Activated CD4-positive, alpha-beta memory T cell treated with anti-CD3 and anti-CD28 coated beads, Interleukin-2, amount 10 ng/mL, durations not matched to agents 7 days and 5 days (primary cell): Measurements from ENCODE around the gene KLF8. TPM values are rescaled to one million over a fixed set of nuclear protein-coding genes. Genes with fewer than 3 reads are reported as not detected.

ENCODE experiments used
- CTCF ChIA-PET: fragments of 350-600 bp; sonication (Branson Sonifier 250); formaldehyde crosslinking; loops from one replicate; lab custom pipeline; 2021; ENCODE audit warnings: antibody characterized with exemption, inconsistent platforms; lab: Charles Lee
- POLR2A ChIA-PET: fragments of 350-600 bp; sonication (Branson Sonifier 250); formaldehyde crosslinking; loops from one replicate; lab custom pipeline; 2021; ENCODE audit warnings: antibody characterized with exemption; lab: Charles Lee
- DNase-seq: peaks from one replicate; pipeline ENCODE4 v3.0.0-alpha.2; 2020
- H3K27ac Mint-ChIP-seq: one replicate; pipeline ENCODE4 v1.8.0; 2021; ENCODE audit warnings: mild to moderate bottlenecking, mixed read lengths
- H3K27me3 Mint-ChIP-seq: one replicate; pipeline ENCODE4 v1.8.0; 2021; ENCODE audit warnings: mixed read lengths
- H3K36me3 Mint-ChIP-seq: one replicate; pipeline ENCODE4 v1.8.0; 2021; ENCODE audit warnings: low read depth, mixed read lengths
- H3K4me1 Mint-ChIP-seq: one replicate; pipeline ENCODE4 v1.8.0; 2021; ENCODE audit warnings: mixed read lengths
- H3K4me3 Mint-ChIP-seq: one replicate; pipeline ENCODE4 v1.8.0; 2021; ENCODE audit warnings: mild to moderate bottlenecking, mixed read lengths
- H3K9me3 Mint-ChIP-seq: one replicate; pipeline ENCODE4 v1.8.0; 2021; ENCODE audit warnings: mixed read lengths
- total RNA-seq, 2 experiments: library from RNA; stranded (reverse); gene quantifications; one replicate each; pipeline ENCODE4 v1.2.3, GENCODE V29; 2021

KLF8 gene
- total RNA-seq, 2 experiments from 2014 or later: 13.1 to 14.5 TPM

DNA sequence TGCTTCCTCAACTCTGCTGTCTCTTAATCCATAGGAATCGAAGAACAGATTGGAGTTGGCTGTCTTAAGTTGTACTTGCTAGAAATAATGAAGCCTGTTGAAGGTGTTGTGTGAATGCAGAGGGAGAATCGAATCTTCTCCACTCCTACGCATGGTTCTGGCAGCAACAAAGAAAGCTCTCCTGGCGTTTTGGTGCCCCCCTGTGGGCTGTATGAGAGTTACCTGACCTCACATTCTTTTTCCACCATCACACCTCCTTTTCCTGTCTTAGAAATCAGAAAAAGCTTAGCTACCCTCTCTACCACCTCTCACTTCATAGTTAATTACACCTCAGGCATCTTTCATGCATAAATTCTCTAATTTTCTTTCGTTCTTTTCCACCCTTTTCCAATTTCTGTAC is 16.3 kb downstream of the KLF8 start:
- H3K9me3 Mint-ChIP-seq: no peaks in the 10 kb centered on the region
- CTCF ChIA-PET: interaction anchor here (0.8 to 1.9 kb wide), 10 partner anchors 14 to 759 kb away, joined by 3 to 7 read pairs (median 4); partner anchors contain the start of gene KLF8
- no peaks in the 10 kb centered on the region for H3K27me3 Mint-ChIP-seq

GRCh38 chrX:56253832-56254703 is 21.9 kb downstream of the KLF8 start:
- no peaks in the 10 kb centered on the region for H3K4me1 Mint-ChIP-seq

More for the DNA sequence above, 16.3 kb downstream of the KLF8 start:
- peaks cover 4% of the 10 kb centered on the region for H3K36me3 Mint-ChIP-seq
- peak; percentile 61 for DNase-seq
- no peak overlapping the region for H3K27ac Mint-ChIP-seq
- H3K4me1 Mint-ChIP-seq: peaks cover 7% of the 10 kb centered on the region
- H3K4me3 Mint-ChIP-seq: no peak overlapping the region
- POLR2A ChIA-PET: interaction anchor here (0.6 to 0.7 kb wide), 2 partner anchors 291 to 1247 kb away, joined by 3 read pairs; no protein-coding TSS in a partner anchor

GRCh38 chrX:56268888-56269287 is 36.7 kb downstream of the KLF8 start:
- peaks cover 21% of the 10 kb centered on the region for H3K36me3 Mint-ChIP-seq
- CTCF ChIA-PET: interaction anchor here (1.3 kb wide), 1 partner anchor 13 kb away, joined by 5 read pairs; no protein-coding TSS in a partner anchor

More at GRCh38 chrX:56253832-56254703, 21.9 kb downstream of the KLF8 start:
- H3K27ac Mint-ChIP-seq: no peak overlapping the region
- ChIA-PET POLR2A (no interaction called here), CTCF (no interaction called here)
- H3K36me3 Mint-ChIP-seq: peaks cover 4% of the 10 kb centered on the region
- H3K4me3 Mint-ChIP-seq: no peak overlapping the region
- H3K9me3 Mint-ChIP-seq: no peaks in the 10 kb centered on the region
- DNase-seq: no peak
- no peaks in the 10 kb centered on the region for H3K27me3 Mint-ChIP-seq

DNA sequence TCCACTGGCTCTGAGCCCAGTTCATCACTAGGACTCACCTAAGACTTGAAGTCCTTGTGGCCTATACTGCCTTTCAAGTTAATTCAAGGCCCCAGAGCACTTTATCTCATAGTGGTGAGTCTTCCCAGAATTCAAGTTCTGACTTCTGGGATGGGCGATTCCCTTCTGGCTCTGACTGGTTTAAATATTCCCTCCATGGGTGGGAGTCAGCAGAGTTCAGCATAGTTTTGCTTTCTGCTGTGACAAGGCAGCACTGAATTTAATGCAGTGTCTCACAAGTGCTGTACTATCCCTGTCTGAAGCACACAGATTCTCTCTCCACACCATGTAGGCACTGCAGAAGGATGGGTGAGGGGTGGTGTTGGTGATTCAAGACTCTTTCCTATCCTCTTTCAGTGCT is 46.5 kb downstream of the KLF8 start:
- Mint-ChIP-seq H3K4me1 (peaks cover 10% of the 10 kb centered on the region), H3K36me3 (peaks cover 10% of the 10 kb centered on the region), H3K9me3 (no peaks in the 10 kb centered on the region), H3K4me3 (no peak overlapping the region), H3K27me3 (no peaks in the 10 kb centered on the region), H3K27ac (no peak overlapping the region)
- no peak for DNase-seq
- ChIA-PET POLR2A (no interaction called here), CTCF (no interaction called here)

More at GRCh38 chrX:56268888-56269287, 36.7 kb downstream of the KLF8 start:
- Mint-ChIP-seq H3K9me3 (no peaks in the 10 kb centered on the region), H3K4me3 (no peak overlapping the region), H3K27me3 (no peaks in the 10 kb centered on the region), H3K27ac (no peak overlapping the region), H3K4me1 (peaks cover 16% of the 10 kb centered on the region)
- POLR2A ChIA-PET: no interaction called here
- DNase-seq: no peak

- Mint-ChIP-seq H3K27ac (no peak overlapping the region), H3K4me3 (no peak overlapping the region), H3K36me3 (peaks cover 10% of the 10 kb centered on the region), H3K9me3 (no peaks in the 10 kb centered on the region), H3K4me1 (peaks cover 10% of the 10 kb centered on the region), H3K27me3 (no peaks in the 10 kb centered on the region)
- ChIA-PET CTCF (no interaction called here), POLR2A (interaction anchor here (1.2 kb wide), 1 partner anchor 290 kb away, joined by 3 read pairs; no protein-coding TSS in a partner anchor)
- no peak for DNase-seq
Measured at GRCh38 chrX:56279863-56280262, 47.7 kb downstream of the KLF8 start.

DNA sequence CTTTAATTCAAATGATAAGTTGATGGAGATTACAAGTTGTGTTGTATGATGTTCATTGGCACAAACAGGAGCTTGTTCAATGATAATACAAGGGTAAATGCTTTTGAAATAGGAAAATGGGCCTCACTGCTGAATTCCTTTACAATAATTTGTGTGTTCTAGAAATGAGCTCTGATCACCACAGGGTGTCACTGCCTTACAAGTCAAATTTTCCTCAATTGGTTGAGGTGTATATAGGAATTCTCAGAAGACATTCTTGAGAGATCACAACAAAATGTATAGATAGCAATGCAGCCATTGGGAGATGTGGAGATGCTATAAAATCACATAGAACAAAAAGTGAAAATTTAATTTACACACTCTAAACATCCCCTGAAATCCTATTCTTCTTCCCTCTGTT is 49.6 kb downstream of the KLF8 start:
- H3K27me3 Mint-ChIP-seq: no peaks in the 10 kb centered on the region
- CTCF ChIA-PET: interaction anchor here (0.7 to 3.7 kb wide), 6 partner anchors 12 to 452 kb away, joined by 3 to 39 read pairs (median 4); partner anchors contain the start of gene NBDY
- H3K4me1 Mint-ChIP-seq: peaks cover 10% of the 10 kb centered on the region
- no peaks in the 10 kb centered on the region for H3K9me3 Mint-ChIP-seq
- POLR2A ChIA-PET: interaction anchor here (1.5 to 1.9 kb wide), 2 partner anchors 283 to 447 kb away, joined by 3 to 7 read pairs; partner anchors contain the start of gene NBDY
- peaks cover 11% of the 10 kb centered on the region for H3K36me3 Mint-ChIP-seq
- no peak overlapping the region for H3K27ac Mint-ChIP-seq
- H3K4me3 Mint-ChIP-seq: no peak overlapping the region
- peak; percentile 17 for DNase-seq

- ChIA-PET CTCF (interaction anchor here (3.7 kb wide), 1 partner anchor 444 kb away, joined by 39 read pairs; the partner anchor contains the start of gene NBDY), POLR2A (no interaction called here)
- DNase-seq: no peak
- Mint-ChIP-seq H3K36me3 (peaks cover 23% of the 10 kb centered on the region), H3K27me3 (no peaks in the 10 kb centered on the region), H3K4me3 (no peak overlapping the region), H3K4me1 (peaks cover 12% of the 10 kb centered on the region), H3K27ac (no peak overlapping the region), H3K9me3 (no peaks in the 10 kb centered on the region)
Measured at GRCh38 chrX:56284269-56284668, 52.1 kb downstream of the KLF8 start.

GRCh38 chrX:56288608-56289007 is 56.5 kb downstream of the KLF8 start:
- CTCF ChIA-PET: no interaction called here
- peaks cover 2% of the 10 kb centered on the region for H3K9me3 Mint-ChIP-seq
- H3K4me3 Mint-ChIP-seq: no peak overlapping the region
- no peak for DNase-seq
- no peak overlapping the region for H3K27ac Mint-ChIP-seq
- H3K4me1 Mint-ChIP-seq: peaks cover 12% of the 10 kb centered on the region
- POLR2A ChIA-PET: no interaction called here
- peaks cover 37% of the 10 kb centered on the region for H3K36me3 Mint-ChIP-seq
- no peaks in the 10 kb centered on the region for H3K27me3 Mint-ChIP-seq

DNA sequence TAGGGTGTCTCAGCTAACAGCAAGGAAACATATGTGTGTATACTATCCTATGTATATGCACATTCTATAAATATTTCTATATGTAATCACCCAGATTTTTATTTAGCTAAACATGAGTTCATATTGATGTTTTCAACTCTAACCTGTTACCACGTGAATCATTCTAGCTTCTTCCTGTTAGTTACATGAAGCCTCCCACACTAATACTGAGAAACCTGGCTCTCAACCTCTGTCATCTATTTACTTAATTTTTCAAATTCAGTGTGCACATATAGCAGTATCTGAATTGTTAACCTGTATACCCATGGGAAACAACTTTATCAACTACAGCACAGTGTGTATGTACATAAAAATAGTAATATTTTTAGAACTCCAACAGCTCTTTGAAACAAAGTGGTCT is 57.3 kb downstream of the KLF8 start:
- DNase-seq: no peak
- CTCF ChIA-PET: interaction anchor here (1.1 kb wide), 1 partner anchor 54 kb away, joined by 3 read pairs; no protein-coding TSS in a partner anchor
- POLR2A ChIA-PET: no interaction called here

DNA sequence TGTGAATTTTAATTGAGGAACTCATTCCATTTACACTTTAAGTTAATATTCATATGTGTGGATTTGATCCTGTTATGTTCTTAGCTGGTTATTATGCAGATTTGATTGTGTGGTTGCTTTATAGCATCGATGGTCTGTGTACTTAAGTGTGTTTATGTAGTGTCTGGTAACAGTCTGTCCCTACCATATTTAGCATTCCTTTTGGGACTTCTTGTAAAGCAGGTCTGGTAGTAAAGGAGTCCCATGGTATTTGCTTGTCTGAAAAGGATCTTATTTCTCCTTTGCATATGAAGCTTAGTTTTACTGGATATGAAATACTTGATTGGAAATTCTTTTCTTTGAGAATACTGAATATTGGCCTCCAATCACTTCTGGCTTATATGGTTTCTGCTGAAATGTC is 76.6 kb downstream of the KLF8 start:
- POLR2A ChIA-PET: no interaction called here
- Mint-ChIP-seq H3K4me1 (peaks cover 8% of the 10 kb centered on the region), H3K27ac (no peak overlapping the region), H3K9me3 (peaks cover 4% of the 10 kb centered on the region), H3K27me3 (no peaks in the 10 kb centered on the region), H3K36me3 (peaks cover 29% of the 10 kb centered on the region), H3K4me3 (no peak overlapping the region)
- CTCF ChIA-PET: no interaction called here
- DNase-seq: no peak

More for the DNA sequence above, 57.3 kb downstream of the KLF8 start:
- H3K4me1 Mint-ChIP-seq: peaks cover 12% of the 10 kb centered on the region
- no peak overlapping the region for H3K4me3 Mint-ChIP-seq
- H3K27ac Mint-ChIP-seq: no peak overlapping the region
- peaks cover 35% of the 10 kb centered on the region for H3K36me3 Mint-ChIP-seq
- no peaks in the 10 kb centered on the region for H3K27me3 Mint-ChIP-seq
- H3K9me3 Mint-ChIP-seq: peaks cover 2% of the 10 kb centered on the region

GRCh38 chrX:56309881-56310280 is 77.7 kb downstream of the KLF8 start:
- Mint-ChIP-seq H3K27ac (no peak overlapping the region), H3K27me3 (no peaks in the 10 kb centered on the region), H3K4me3 (no peak overlapping the region), H3K4me1 (peaks cover 15% of the 10 kb centered on the region), H3K36me3 (peaks cover 29% of the 10 kb centered on the region), H3K9me3 (peaks cover 2% of the 10 kb centered on the region)
- POLR2A ChIA-PET: no interaction called here
- CTCF ChIA-PET: no interaction called here
- DNase-seq: no peak

DNA sequence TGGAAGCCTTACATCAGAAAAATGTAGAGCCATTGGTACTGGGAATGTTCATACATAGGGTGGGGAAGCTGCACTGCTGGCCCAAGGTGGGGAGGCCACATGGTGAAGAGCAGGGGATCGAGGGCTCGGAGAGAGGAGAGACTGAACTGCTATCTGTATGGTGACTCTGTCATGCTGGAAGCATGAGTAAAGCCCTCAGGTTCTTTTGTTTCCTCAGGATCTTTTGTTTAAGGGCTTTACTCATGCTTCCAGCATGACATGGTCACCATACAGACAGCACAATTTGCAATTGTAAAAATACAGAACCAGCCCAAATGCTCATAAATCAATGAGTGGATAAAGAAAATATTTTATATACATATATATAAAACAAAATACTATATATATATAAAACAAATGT is 78.4 kb downstream of the KLF8 start:
- Mint-ChIP-seq H3K36me3 (peaks cover 29% of the 10 kb centered on the region), H3K4me1 (peaks cover 15% of the 10 kb centered on the region), H3K27me3 (no peaks in the 10 kb centered on the region), H3K27ac (no peak overlapping the region), H3K4me3 (no peak overlapping the region), H3K9me3 (no peaks in the 10 kb centered on the region)
- no peak for DNase-seq
- POLR2A ChIA-PET: no interaction called here
- CTCF ChIA-PET: no interaction called here

DNA sequence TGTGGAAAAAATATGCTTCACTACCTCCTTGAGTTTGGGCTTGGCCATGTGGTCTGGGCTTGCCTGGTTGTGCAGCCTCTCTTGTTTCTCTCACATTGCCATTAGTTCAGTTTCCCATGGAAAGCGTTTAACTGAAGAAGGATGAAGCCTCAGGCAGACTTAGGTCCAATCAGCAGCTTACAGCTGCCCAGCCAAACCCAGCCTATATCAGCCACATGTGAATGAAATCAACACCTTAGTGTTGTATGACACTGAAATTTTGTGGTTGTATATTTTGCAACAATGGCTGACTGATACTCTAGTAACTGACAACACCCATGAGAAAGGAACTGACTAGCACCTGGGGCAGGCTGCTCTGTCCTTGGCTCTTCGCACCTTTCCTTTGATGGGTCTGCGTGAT is 81.2 kb downstream of the KLF8 start:
- ChIA-PET CTCF (no interaction called here), POLR2A (no interaction called here)
- Mint-ChIP-seq H3K4me3 (no peak overlapping the region), H3K4me1 (peaks cover 13% of the 10 kb centered on the region), H3K9me3 (no peaks in the 10 kb centered on the region), H3K27ac (no peak overlapping the region), H3K36me3 (peaks cover 13% of the 10 kb centered on the region), H3K27me3 (no peaks in the 10 kb centered on the region)
- no peak for DNase-seq
